Liver (tissue), 9 donors: Measurements from ENCODE around the gene MIXL1. TPM values are rescaled to one million over a fixed set of nuclear protein-coding genes. Genes with fewer than 3 reads are reported as not detected.
A peak's percentile ranks its signal among the peaks of the same experiment; 100 is the strongest.

Experiments
- DNase-seq: peaks from one replicate; pipeline ENCODE4 v3.0.0-alpha.2; 2017; ENCODE audit warnings: low spot score
- H3K27ac ChIP-seq, 2 donors: one replicate each; pipeline ENCODE4 v1.7.0; 2013; ENCODE audit warnings: inconsistent platforms in 2 of 2, low read length in 2 of 2, control low read depth in 1 of 2, low read depth in 1 of 2, mild to moderate bottlenecking in 1 of 2
- H3K27me3 ChIP-seq, 4 donors: one replicate each; pipeline versions ENCODE4 v1.6.1 to v1.7.0; 2013; ENCODE audit warnings: low read length in 3 of 4, inconsistent platforms in 1 of 4, mild to moderate bottlenecking in 1 of 4, moderate library complexity in 1 of 4; ENCODE audit not compliant: control insufficient read depth in 4 of 4, insufficient read depth in 4 of 4
- H3K36me3 ChIP-seq, 4 donors: one replicate each; pipeline versions ENCODE4 v1.6.1 to v1.7.0; 2013; ENCODE audit warnings: low read length in 3 of 4, mild to moderate bottlenecking in 3 of 4, low read depth in 1 of 4, moderate library complexity in 1 of 4; ENCODE audit not compliant: control insufficient read depth in 4 of 4, insufficient read depth in 3 of 4
- H3K4me1 ChIP-seq, 4 donors: one replicate each; pipeline versions ENCODE4 v1.6.1 to v1.7.0; 2013; ENCODE audit warnings: low read length in 3 of 4, mild to moderate bottlenecking in 3 of 4, moderate library complexity in 1 of 4; ENCODE audit not compliant: control insufficient read depth in 4 of 4, insufficient read depth in 4 of 4
- H3K4me3 ChIP-seq, 3 donors: one replicate each; pipeline versions ENCODE4 v1.6.1 to v1.7.0; 2013; ENCODE audit warnings: low read length in 3 of 3, control low read depth in 1 of 3, low read depth in 1 of 3, mild to moderate bottlenecking in 1 of 3
- H3K9ac ChIP-seq, 2 donors: one replicate each; pipeline ENCODE4 v1.7.0; 2013; ENCODE audit warnings: low read length in 2 of 2, mild to moderate bottlenecking in 2 of 2, moderate library complexity in 2 of 2, control low read depth in 1 of 2, low read depth in 1 of 2
- H3K9me3 ChIP-seq, 4 donors: one replicate each; pipeline versions ENCODE4 v1.6.1 to v1.7.0; 2013; ENCODE audit warnings: low read length in 3 of 4; ENCODE audit not compliant: control insufficient read depth in 4 of 4
- CTCF ChIP-seq: fragments of 150-350 bp; IDR thresholded peaks from 2 replicates; pipeline ENCODE4 v1.5.1; 2017; ENCODE audit warnings: improper control_type of control experiment, low read depth, low read length; ENCODE audit not compliant: missing input control
- EGR1 ChIP-seq, 2 donors: IDR thresholded peaks; 2 replicates each; pipeline ENCODE4 v1.6.1; 2016 to 2018; ENCODE audit warnings: antibody characterized with exemption in 2 of 2, low read depth in 2 of 2
- FOXA1 ChIP-seq: IDR thresholded peaks from 2 replicates; pipeline ENCODE4 v1.6.1; 2016; ENCODE audit warnings: antibody characterized with exemption
- FOXA2 ChIP-seq: IDR thresholded peaks from 2 replicates; pipeline ENCODE4 v1.6.1; 2016; ENCODE audit warnings: antibody characterized with exemption
- HNF4G ChIP-seq: IDR thresholded peaks from 2 replicates; pipeline ENCODE4 v1.6.1; 2016; ENCODE audit warnings: antibody characterized with exemption
- JUND ChIP-seq, 2 donors: IDR thresholded peaks; 2 replicates each; pipeline ENCODE4 v1.6.1; 2016; ENCODE audit warnings: antibody characterized with exemption in 2 of 2
- NR2F2 ChIP-seq: IDR thresholded peaks from 2 replicates; pipeline ENCODE4 v1.6.1; 2016; ENCODE audit warnings: antibody characterized with exemption
- REST ChIP-seq: IDR thresholded peaks from 2 replicates; pipeline ENCODE4 v1.6.1; 2016; ENCODE audit warnings: antibody characterized with exemption, mild to moderate bottlenecking
- RXRA ChIP-seq, 2 donors: IDR thresholded peaks; 2 replicates each; pipeline ENCODE4 v1.6.1; 2017 to 2018; ENCODE audit warnings: antibody characterized with exemption in 2 of 2, mild to moderate bottlenecking in 1 of 2
- SP1 ChIP-seq: IDR thresholded peaks from 2 replicates; pipeline ENCODE4 v1.6.1; 2018; ENCODE audit warnings: antibody characterized with exemption, mild to moderate bottlenecking
- YY1 ChIP-seq: IDR thresholded peaks from 2 replicates; pipeline ENCODE4 v1.6.1; 2016; ENCODE audit warnings: antibody characterized with exemption, mild to moderate bottlenecking
- ZBTB33 ChIP-seq: IDR thresholded peaks from 2 replicates; pipeline ENCODE4 v1.6.1; 2016; ENCODE audit warnings: antibody characterized with exemption
- WGBS: extraction: QIAGEN DNeasy Blood & Tissue Kit; methylation state at CpG from one replicate; pipeline ENCODE4 v1.1.7; 2013; 5-methylcytosine and 5-hydroxymethylcytosine counted together
- polyA plus RNA-seq, 2 donors: library from polyadenylated mRNA; stranded (reverse) in 1 of 2; unstranded in 1 of 2; fragments of 200-250 nt in 1 of 2; fragments of >200 nt in 1 of 2; fragmentation: Nextera tagmentation in 1 of 2; extraction: Ambion mirVana in 1 of 2; gene quantifications; one replicate each; pipeline versions ENCODE4 v1.2.1 to v1.2.3, GENCODE V29; 2013 to 2015
- total RNA-seq, 2 donors: library from RNA; depleted of rRNA; stranded (reverse); fragments of >200 nt; gene quantifications; one replicate each; pipeline ENCODE4 v1.2.3, GENCODE V29; 2014
- donor health status: healthy.
- donor health status: healthy.
- donor health status: healthy.
- donor health status: healthy.
- donor health status: healthy.

Gene MIXL1
- total and polyA plus RNA-seq, 4 donors, result 0.05 TPM; not detected in 3

GRCh38 chr1:226220473-226221189, 2.8 kb upstream of the MIXL1 start:
- no peak for TF ChIP-seq CTCF
- Histone ChIP-seq H3K4me1 (peaks cover 0 to 8% (median 3%) of the 10 kb centered on the region in 4 donors), H3K27me3 (peaks cover 0 to 7% (median 0%) of the 10 kb centered on the region in 4 donors), H3K9ac (no peak overlapping the region), H3K27ac (no peak overlapping the region), H3K36me3 (no peaks in the 10 kb centered on the region), H3K4me3 (no peak overlapping the region), H3K9me3 (no peaks in the 10 kb centered on the region)
- DNase-seq, result no peak
- 79% methylated on average over 11 of the region's 11 CpGs for WGBS

- H3K4me1 ChIP-seq, result peaks cover 0 to 8% (median 3%) of the 10 kb centered on the region in 4 donors
- no peaks in the 10 kb centered on the region for H3K36me3 ChIP-seq
- TF ChIP-seq HNF4G (no peak), SP1 (no peak), ZBTB33 (no peak), FOXA2 (no peak), CTCF (no peak), FOXA1 (no peak), RXRA (IDR thresholded peaks at IDR 0.05) (no peak), NR2F2 (no peak), EGR1 (IDR thresholded peaks at IDR 0.05; ENCODE audit: low read depth in 2 of 2) (no peak)
- H3K4me3 ChIP-seq, result no peak overlapping the region
- H3K27me3 ChIP-seq, result peaks cover 0 to 7% (median 0%) of the 10 kb centered on the region in 4 donors
- H3K27ac ChIP-seq, result no peak overlapping the region
- DNase-seq, result no peak
- H3K9me3 ChIP-seq, result no peaks in the 10 kb centered on the region
- H3K9ac ChIP-seq, result no peak overlapping the region
- WGBS, result 94% methylated on average over 10 of the region's 10 CpGs
Measured at GRCh38 chr1:226222686-226223085, 778 bp upstream of the MIXL1 start.

GRCh38 chr1:226223786-226224244, 351 bp downstream of the MIXL1 start:
- Histone ChIP-seq H3K36me3 (no peaks in the 10 kb centered on the region), H3K27me3 (peaks cover 0 to 7% (median 0%) of the 10 kb centered on the region in 4 donors), H3K9me3 (no peaks in the 10 kb centered on the region), H3K27ac (no peak overlapping the region), H3K4me1 (peaks cover 0 to 8% (median 3%) of the 10 kb centered on the region in 4 donors), H3K9ac (no peak overlapping the region), H3K4me3 (peak overlapping the region in 1 of 3 donors; percentile 52)
- DNase-seq, result no peak
- TF ChIP-seq YY1 (no peak), SP1 (no peak), FOXA1 (no peak), REST (no peak), JUND (IDR thresholded peaks at IDR 0.05) (no peak)
- 4% methylated on average over 55 of the region's 55 CpGs for WGBS
